ENCODE measurements around the gene PODXL2.

DNA sequence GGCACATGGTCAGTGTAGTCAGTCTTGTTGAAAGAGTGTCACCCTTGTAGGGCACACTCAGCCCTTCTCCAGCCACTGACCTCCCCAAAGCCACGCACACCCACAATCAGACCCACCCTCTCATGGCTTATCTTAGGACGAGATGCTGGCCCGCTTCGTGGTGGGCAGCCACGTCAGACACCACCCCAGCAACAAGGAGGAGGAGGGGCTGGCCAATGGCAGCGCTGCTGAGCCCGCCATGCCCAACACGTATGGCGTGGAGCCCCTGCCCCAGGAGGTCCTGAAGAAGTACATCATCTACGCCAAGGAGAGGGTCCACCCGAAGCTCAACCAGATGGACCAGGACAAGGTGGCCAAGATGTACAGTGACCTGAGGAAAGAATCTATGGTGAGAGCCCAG, 10.1 kb upstream of the PODXL2 start:
- TF ChIP-seq POLR2AphosphoS5 (IDR thresholded peaks at IDR 0.05; ENCODE audit: low read depth, low read length) (peak; percentile 24; the same call in 1 of the 2 replicates), POLR2A (IDR thresholded peaks at IDR 0.05; ENCODE audit: low read depth, low read length) (no peak)
